GM18498 (cell line): ENCODE results near the gene CLIC3.

ENCODE experiments used
- ATAC-seq: cut with Tn5 transposase; IDR thresholded peaks from one replicate; pipeline ENCODE4 v1.9.1; 2021; ENCODE audit warnings: mild to moderate bottlenecking, moderate library complexity; ENCODE audit not compliant: unreplicated experiment

Gene CLIC3

DNA sequence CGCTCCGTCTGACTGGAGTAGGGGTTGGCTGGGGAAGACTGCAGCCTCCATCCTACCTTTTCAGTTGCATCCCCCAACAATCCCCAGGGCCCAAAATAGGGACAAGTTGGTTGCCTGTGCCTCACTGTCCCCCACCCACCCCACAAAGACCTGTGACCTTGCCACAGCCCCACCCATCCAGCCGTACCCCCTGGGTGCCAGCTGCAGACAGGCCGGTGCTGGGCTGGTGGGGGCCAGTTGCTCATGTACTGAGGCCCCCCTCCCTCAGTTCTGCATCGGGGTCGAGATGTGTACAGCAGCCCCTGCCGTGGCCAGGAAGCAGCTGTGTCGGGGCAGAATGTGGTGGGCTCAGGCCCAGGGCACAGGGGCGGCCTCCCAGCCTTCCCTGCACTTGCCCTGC, 13.2 kb downstream of the CLIC3 start:
- ATAC-seq, result no peak

DNA sequence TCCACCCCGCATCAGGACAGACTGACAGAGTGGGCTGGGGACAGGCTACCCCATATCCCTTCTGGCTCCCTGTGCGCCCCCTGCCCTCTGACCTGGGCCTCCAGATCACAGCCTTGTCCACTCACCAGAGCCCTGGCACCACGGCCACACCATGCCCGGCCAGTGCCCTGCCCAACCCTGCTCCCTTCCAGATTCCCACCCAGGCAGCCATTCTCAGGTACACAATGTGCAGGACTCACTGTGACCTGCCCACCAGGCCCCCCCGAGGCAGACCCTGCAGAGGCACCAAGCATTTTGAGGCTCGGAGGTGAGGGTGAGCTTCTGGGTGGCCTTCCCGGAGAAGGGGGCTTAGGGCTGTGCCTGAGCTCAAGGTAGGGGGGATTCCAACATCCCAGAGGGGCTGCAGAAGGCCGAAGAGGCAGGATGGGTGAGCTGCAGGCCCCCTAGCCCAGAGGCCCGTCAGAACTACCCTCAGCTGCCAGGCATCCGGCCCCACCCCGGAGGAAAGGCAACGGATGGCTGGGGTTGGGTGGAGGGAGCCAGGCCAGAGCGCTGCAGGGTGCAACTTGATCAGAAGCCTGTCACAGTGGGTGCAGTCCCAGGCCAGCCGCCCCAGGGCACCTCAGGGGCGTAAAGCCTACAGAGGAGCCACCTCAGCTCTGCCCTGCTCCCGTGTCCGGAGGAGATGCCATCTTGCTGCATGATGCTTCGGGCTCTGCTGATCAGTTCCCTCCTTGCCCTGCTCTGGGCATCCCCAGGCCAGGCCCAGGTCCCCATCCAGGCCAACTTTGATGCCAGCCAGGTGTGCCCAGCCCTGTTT, 13.9 kb downstream of the CLIC3 start, which contains the start of gene LCNL1:
Gene LCNL1, plus strand, starts transcription at position 762 of the 820 bp plus-strand sequence. CDS start 594 bp downstream, outside the sequence.
- no peak for ATAC-seq

DNA sequence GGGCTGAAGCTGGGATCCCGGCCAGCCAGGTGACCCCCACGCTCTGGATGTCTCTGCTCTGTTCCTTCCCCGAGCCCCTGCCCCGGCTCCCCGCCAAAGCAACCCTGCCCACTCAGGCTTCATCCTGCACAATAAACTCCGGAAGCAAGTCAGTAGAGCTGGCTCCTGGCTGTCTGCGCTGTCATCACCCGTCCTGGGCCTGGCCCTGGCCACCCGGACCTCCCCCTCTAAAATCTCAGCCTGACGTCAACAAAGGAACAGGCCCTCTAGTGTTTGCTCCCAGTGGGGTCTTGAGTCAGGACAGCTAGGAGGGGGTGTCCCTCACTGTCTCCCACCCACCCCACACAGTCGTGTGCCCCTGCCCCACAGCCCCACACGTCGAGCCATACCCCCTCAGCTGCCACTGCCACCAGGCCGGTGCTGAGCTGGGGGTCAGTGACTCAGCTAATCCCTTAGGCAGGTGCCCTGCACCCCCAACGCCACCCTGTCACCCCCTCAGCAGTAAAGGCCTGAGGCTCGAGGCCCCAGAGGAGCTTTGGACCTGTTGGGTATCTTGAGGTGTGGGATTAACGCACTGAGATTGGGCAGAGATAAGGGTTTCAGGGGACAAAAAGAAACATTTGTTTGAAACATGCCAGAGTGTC, 14.7 kb downstream of the CLIC3 start:
- ATAC-seq, result no peak

- ATAC-seq, result no peak
These were observed 15.5 kb downstream of the CLIC3 start for GRCh38 chr9:136980669-136981478.

DNA sequence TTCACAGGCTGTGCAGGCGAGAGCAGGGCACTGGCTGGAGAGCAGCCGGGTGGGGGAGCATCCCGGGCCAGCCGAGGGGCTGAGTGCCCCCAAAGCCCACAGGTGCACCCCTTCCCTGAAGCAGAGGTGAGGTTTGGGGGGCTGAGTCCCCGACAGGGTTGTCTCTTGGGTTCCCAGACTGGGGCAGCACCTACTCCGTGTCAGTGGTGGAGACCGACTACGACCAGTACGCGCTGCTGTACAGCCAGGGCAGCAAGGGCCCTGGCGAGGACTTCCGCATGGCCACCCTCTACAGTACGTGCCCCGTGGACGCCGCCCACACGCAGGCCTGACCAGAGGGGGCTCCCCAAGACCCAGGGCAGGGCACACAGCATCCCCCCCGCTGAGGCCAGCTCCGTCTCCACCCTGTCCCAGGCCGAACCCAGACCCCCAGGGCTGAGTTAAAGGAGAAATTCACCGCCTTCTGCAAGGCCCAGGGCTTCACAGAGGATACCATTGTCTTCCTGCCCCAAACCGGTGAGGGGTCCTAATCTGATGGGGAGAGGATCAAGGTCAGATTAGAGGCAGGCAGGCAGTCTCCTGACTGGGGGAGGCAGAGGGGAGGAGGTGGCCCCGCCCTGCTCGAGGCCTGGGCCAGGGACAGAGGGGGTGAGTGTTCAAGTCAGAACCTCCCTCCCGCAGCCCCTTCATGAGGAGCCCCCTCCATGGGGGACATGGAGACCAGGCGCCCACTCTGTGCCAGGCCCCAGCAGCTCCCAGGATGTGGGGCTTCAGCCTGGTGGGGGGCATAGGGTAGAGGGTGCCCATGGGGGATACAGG, 16.4 kb downstream of the CLIC3 start:
- ATAC-seq, result no peak

DNA sequence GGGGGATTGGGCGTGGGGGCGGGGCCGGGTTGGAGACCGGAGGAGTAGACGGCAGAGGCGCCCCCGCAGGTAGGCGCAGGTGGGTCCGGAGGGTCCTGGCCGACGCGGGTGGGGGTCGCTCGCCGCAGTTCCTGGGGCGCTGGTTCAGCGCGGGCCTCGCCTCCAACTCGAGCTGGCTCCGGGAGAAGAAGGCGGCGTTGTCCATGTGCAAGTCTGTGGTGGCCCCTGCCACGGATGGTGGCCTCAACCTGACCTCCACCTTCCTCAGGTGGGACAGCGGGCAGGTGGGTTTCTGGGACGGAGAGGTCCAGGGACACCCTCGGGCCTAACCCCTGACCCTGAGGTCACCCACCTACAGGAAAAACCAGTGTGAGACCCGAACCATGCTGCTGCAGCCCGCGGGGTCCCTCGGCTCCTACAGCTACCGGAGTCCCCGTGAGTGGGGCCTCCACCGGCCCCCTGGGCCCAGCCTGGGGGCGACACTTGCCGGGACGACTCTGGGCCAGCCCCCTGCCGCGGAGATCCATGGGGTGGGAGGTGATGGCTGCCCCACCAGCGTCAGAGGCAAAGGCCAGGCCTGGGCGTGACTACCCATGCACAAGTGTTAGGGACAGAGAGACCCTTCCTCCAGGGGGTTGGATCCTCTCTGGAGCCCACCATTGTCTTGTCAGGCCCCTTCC, 17.4 kb downstream of the CLIC3 start:
- no peak for ATAC-seq

DNA sequence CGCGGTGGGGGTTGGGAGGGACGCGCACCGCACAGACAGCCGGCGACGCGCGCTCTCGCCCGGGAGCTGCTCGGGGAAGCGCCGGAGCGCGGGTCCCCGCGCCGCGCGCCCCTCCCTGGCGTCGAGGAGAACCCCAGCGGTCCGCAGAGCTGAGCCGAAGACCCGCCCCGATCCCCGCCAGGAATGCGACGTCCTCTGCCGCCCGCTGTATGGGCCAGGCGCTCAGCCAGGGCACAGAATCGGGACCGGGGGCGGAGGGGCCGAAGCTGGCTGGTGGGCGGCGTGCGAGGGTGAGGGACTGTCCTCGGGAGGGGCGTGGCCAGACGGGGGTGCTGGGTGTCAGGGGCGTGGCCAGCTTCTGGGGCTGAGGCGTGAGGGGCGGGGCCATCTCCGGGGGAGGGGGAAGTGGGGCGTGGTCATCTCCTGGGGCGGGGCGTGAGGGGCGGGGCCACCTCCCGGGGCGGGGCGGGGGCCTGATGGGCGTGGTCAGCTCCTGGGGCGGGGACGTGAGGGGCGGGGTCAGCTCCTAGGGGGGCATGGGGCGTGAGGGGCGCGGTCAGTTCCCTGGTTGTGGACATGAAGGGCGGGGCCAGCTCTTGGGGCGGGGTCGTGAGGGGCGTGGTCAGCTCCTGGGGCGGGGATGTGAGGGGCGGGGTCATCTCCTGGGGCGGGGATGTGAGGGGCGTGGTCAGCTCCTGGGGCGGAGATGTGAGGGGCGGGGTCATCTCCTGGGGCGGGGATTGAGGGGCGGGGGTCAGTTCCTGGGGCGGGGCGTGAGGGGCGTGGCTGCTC, 18.1 kb downstream of the CLIC3 start:
- ATAC-seq, result no peak

- ATAC-seq, result no peak
These were observed 18.7 kb downstream of the CLIC3 start for GRCh38 chr9:136977649-136978072.

DNA sequence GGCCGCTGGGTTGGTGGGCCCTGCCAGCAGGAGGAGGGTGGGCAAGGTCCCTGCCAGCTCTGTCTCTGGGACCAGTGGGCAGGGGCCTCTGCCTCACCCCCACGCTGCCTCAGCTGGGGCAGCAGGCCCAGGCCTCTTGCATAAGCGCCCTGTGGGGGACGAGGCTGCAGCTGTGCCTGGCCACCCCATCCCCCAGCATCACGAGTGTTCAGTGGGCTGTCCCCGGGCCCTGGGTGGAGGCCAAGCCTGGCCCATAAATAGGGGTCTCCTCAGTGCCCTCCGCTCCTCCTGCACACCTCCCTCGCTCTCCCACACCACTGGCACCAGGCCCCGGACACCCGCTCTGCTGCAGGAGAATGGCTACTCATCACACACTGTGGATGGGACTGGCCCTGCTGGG, 19.1 kb downstream of the CLIC3 start, which contains the start of gene PTGDS:
Gene PTGDS, plus strand, starts transcription at position 282 of the 400 bp plus-strand sequence. Its CDS starts 75 bp downstream, at position 357.
- ATAC-seq, result no peak

DNA sequence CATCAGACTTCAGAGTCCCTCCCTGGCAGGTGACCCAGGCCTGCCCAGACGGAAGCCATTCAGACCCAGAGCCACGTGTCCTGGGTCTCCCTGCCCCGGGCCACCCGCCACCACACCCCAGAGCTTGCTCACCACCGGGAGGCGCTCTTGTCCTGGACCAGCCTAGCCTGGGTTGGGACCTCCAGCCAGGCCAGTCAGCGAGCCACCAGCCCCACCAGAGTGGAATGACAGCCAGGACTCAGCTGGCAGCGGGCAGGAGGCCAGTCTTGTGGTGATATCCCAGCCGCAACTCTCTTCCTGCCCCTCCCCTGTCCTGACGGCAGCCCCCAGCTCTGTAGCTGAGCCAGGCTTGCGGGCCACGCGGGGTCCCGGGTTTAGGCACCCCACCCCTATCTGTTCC, 20.7 kb downstream of the CLIC3 start:
- ATAC-seq, result no peak

DNA sequence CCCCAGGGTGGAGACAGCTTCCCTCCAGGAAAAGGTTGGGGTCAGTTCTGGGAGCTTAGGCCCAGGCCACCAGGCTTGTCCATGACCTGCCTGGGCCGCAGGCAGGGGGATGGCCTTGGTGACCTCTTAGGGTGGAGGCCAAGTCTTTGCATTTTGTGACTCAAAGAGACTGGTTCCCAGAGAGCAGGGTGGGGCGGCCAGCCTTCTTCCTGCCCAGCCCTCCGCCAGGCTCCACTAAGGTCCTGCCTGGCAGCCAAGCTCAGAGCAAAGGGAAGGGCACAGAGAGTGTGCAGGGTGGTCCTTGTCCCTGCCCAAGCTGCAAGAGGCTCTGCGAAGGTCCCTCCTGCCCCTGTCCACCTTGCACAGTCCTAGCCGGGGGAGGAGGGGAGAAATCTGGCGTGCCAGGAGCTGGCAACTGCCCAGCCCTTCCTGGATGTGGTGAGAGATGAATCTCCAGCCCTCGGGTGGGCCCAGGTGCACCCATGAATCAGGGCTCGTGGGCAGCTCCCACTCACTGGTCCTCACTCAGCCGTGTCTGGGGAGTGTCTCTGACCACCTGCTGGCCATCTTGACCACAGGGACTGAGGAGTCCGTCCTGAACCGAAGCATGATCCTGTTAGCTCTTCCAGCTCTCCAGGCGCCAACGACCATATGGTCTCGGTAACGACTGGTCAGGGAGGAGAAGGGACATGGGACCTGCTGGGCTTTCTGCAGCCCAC, 21.4 kb downstream of the CLIC3 start:
- ATAC-seq, result no peak

GRCh38 chr9:136973618-136974617, 22.4 kb downstream of the CLIC3 start:
- no peak for ATAC-seq

DNA sequence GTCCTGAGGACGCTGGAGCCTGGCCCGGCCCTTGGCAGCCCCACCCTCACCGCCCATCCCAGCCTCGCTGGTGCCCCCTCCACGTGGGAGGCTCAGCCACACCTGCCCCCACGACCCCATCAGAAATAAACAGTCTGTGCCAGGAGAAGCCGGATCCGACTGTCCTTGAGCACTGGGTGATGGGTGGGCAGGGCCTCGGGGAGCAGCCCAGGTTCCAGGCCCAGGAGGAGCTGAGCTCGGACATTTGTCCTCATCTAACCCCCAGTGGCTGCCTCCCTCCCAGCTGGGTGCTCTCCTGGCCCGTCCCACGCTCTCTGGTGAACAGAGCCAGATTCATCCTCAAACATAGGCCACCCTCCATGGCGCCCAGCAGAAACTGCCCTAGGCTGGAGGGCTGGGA, 23.6 kb downstream of the CLIC3 start:
- ATAC-seq, result no peak

DNA sequence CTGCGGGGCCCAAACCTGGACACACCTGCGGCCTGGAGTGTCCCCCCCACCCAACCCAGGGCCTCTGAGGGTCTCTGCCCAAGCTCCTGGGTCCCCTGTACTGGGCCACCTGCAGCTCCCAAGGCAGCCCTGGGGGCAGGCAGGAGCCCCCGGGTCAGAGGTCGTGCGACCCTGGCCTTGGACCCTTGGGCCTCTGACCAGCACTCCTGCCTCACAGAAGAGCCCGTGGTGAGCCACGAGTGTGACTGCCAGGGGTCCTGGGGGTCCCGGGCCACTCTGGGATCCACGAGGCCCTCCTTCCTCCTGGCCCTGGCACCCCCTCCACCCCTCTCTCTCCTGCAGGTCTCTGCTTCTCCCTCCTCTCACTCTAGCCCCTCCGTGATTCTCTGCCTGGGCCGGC, 24.0 kb downstream of the CLIC3 start:
- no peak for ATAC-seq

DNA sequence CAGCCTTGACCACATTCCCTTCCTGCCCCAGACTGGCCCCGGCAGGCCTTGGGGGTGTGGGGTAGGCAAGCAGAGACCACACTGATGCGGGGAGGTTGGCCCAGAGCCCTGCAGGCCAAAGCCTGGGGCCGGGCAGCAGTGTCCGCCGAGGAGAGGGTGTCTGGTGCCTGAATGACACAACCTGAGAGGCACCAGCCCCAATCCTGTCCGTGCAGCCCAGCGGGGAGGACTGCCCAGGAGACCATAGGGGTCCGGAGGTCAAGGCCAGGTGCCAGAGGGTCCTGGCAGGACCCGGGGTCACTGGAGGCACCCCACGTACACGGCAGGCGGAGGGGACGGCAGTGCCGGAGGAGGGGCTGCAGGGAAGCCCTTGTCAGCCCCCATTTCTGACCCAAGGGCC, 24.6 kb downstream of the CLIC3 start:
- ATAC-seq, result no peak

DNA sequence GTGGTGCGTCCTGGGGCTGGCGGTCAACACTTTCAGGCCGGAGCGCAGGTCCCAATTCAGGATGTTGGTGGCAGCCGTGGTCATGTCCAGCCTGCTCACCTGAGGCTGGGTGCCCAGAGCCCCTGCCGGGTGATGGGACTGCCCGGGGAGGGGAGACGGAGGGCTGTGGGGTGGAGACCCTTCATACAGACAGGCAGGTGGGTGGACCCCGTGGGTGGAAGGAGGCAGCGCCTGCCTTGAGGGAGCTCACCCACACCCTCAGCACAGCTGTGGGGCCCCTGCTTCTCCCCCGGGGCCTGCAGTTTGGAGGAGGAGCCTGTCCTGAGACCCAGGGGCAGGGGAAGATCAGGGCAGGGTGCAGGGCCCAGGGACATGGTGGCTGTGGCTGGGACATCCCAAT, 26.0 kb downstream of the CLIC3 start:
- ATAC-seq, result no peak

GRCh38 chr9:136969774-136970173, 26.6 kb downstream of the CLIC3 start:
- no peak for ATAC-seq
